ENCODE measurements around the gene GRID1. TPM values are rescaled to one million over a fixed set of nuclear protein-coding genes. Genes with fewer than 3 reads are reported as not detected.

GRID1 gene
- total RNA-seq, 1 donor from 2014 or later = 9.2 TPM

- H3K4me3 Mint-ChIP-seq = no peak overlapping the region
- no peak for DNase-seq (ENCODE audit: extremely low spot score, unreplicated experiment)
- TF ChIP-seq CTCF (conservative IDR thresholded peaks at IDR 0.05) = no peak
- peaks cover 8% of the 10 kb centered on the region for H3K4me1 Mint-ChIP-seq (ENCODE audit: unreplicated experiment)
- H3K27ac Mint-ChIP-seq = no peak overlapping the region
- peaks cover 7% of the 10 kb centered on the region for H3K27me3 Mint-ChIP-seq
- H3K36me3 Mint-ChIP-seq = no peaks in the 10 kb centered on the region
- H3K9me3 Mint-ChIP-seq = no peaks in the 10 kb centered on the region
These were observed 239.2 kb downstream of the GRID1 start for GRCh38 chr10:86127274-86127819.

- Mint-ChIP-seq H3K4me3 (no peak overlapping the region), H3K4me1 (ENCODE audit: unreplicated experiment) (peaks cover 8% of the 10 kb centered on the region), H3K36me3 (no peaks in the 10 kb centered on the region), H3K27me3 (peaks cover 7% of the 10 kb centered on the region), H3K9me3 (no peaks in the 10 kb centered on the region), H3K27ac (no peak overlapping the region)
- DNase-seq (ENCODE audit: extremely low spot score, unreplicated experiment) = no peak
- TF ChIP-seq CTCF (conservative IDR thresholded peaks at IDR 0.05) = no peak
These were observed 241.9 kb downstream of the GRID1 start for GRCh38 chr10:86124734-86125133.

- Mint-ChIP-seq H3K27me3 (peaks cover 3% of the 10 kb centered on the region), H3K4me3 (no peak overlapping the region)
- no peak for DNase-seq (ENCODE audit: extremely low spot score, unreplicated experiment)
These were observed 242.9 kb downstream of the GRID1 start for GRCh38 chr10:86123715-86124114.

GRCh38 chr10:86123304-86123703, 243.3 kb downstream of the GRID1 start:
- H3K4me1 Mint-ChIP-seq (ENCODE audit: unreplicated experiment) = peaks cover 8% of the 10 kb centered on the region
- no peaks in the 10 kb centered on the region for H3K9me3 Mint-ChIP-seq
- DNase-seq (ENCODE audit: extremely low spot score, unreplicated experiment) = no peak
- TF ChIP-seq CTCF (conservative IDR thresholded peaks at IDR 0.05) = no peak
- H3K27ac Mint-ChIP-seq = no peak overlapping the region
- peaks cover 2% of the 10 kb centered on the region for H3K27me3 Mint-ChIP-seq
- H3K36me3 Mint-ChIP-seq = no peaks in the 10 kb centered on the region
- no peak overlapping the region for H3K4me3 Mint-ChIP-seq

More at GRCh38 chr10:86123715-86124114, 242.9 kb downstream of the GRID1 start:
- H3K27ac Mint-ChIP-seq = no peak overlapping the region
- peaks cover 8% of the 10 kb centered on the region for H3K4me1 Mint-ChIP-seq (ENCODE audit: unreplicated experiment)
- no peaks in the 10 kb centered on the region for H3K36me3 Mint-ChIP-seq
- no peak for TF ChIP-seq CTCF (conservative IDR thresholded peaks at IDR 0.05)
- no peaks in the 10 kb centered on the region for H3K9me3 Mint-ChIP-seq

GRCh38 chr10:86122646-86123045, 243.9 kb downstream of the GRID1 start:
- no peak overlapping the region for H3K27ac Mint-ChIP-seq
- TF ChIP-seq CTCF (conservative IDR thresholded peaks at IDR 0.05) = no peak
- no peaks in the 10 kb centered on the region for H3K9me3 Mint-ChIP-seq
- H3K4me1 Mint-ChIP-seq (ENCODE audit: unreplicated experiment) = peaks cover 6% of the 10 kb centered on the region
- no peaks in the 10 kb centered on the region for H3K36me3 Mint-ChIP-seq
- H3K27me3 Mint-ChIP-seq = no peaks in the 10 kb centered on the region
- H3K4me3 Mint-ChIP-seq = no peak overlapping the region
- no peak for DNase-seq (ENCODE audit: extremely low spot score, unreplicated experiment)

GRCh38 chr10:86121200-86121599, 245.4 kb downstream of the GRID1 start:
- no peak for DNase-seq (ENCODE audit: extremely low spot score, unreplicated experiment)
- no peaks in the 10 kb centered on the region for H3K9me3 Mint-ChIP-seq
- no peaks in the 10 kb centered on the region for H3K27me3 Mint-ChIP-seq
- H3K4me1 Mint-ChIP-seq (ENCODE audit: unreplicated experiment) = no peaks in the 10 kb centered on the region
- H3K36me3 Mint-ChIP-seq = no peaks in the 10 kb centered on the region
- no peak overlapping the region for H3K4me3 Mint-ChIP-seq
- no peak overlapping the region for H3K27ac Mint-ChIP-seq
- no peak for TF ChIP-seq CTCF (conservative IDR thresholded peaks at IDR 0.05)

All from type B pancreatic cell (in vitro differentiated cells).